ENCODE measurements around the gene KANSL3. TPM values are rescaled to one million over a fixed set of nuclear protein-coding genes. Genes with fewer than 3 reads are reported as not detected.

KANSL3 gene
- total and polyA plus RNA-seq, 2 experiments from 2014 or later = 8.9 to 31.4 TPM

GRCh38 chr2:96631804-96632435 is 6.2 kb downstream of the KANSL3 start (continued):
- no peak for TF ChIP-seq ZNF462 (CRISPR knock-in tag; IDR thresholded peaks at IDR 0.05)
- TF ChIP-seq EZH2phosphoT487 (IDR thresholded peaks at IDR 0.05; ENCODE audit: unreplicated experiment) = no peak
- TF ChIP-seq CREB1 (CRISPR knock-in tag; IDR thresholded peaks at IDR 0.05; ENCODE audit: low read depth) = no peak
- no peak for TF ChIP-seq ZNF331 (CRISPR knock-in tag; IDR thresholded peaks at IDR 0.05; ENCODE audit: low read depth)
- no peak for TF ChIP-seq POLR2AphosphoS5 (IDR thresholded peaks at IDR 0.05; ENCODE audit: low read depth)
- no peak for TF ChIP-seq JUNB (IDR thresholded peaks at IDR 0.05; ENCODE audit: unreplicated experiment)

DNA sequence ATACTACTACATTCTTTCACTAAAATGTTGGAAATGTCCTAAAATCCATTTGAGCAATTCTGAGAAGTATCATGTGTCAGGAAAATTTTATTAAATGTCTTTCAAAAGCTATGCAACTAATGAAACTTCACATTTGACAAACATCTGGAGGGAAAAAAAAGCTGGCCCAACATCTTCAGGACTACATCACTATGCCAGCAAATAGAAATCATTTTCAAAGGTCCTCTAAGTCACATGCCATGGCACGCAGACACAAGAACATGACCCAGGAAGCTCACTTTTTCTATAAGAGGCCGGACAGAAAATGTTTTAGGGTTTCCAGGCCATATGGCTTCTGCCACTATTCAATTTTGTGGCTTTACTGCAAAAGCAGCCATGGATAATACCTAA is 11.6 kb downstream of the KANSL3 start:
- Mint-ChIP-seq H3K27ac (no peak overlapping the region), H3K4me3 (no peak overlapping the region), H3K27me3 (ENCODE audit: insufficient read depth, low read depth, poor library complexity) (peaks cover 1% of the 10 kb centered on the region), H3K4me1 (no peaks in the 10 kb centered on the region), H3K36me3 (ENCODE audit: low read depth) (peaks cover 24% of the 10 kb centered on the region), H3K9me3 (no peaks in the 10 kb centered on the region)
- Histone ChIP-seq H3K79me2 (replicated peaks; ENCODE audit: insufficient read depth) (peaks cover 11% of the 10 kb centered on the region; the same call in 1 of the 2 replicates), H3F3A (replicated peaks; ENCODE audit: low read depth) (no peaks in the 10 kb centered on the region), H3K27me3 (ENCODE audit: insufficient read depth) (no peaks in the 10 kb centered on the region), H3K36me3 (ENCODE audit: insufficient read depth) (peaks cover 14% of the 10 kb centered on the region; the same call in 1 of the 2 replicates), H3K27ac (ENCODE audit: low read depth) (no peak overlapping the region), H3K4me2 (no peak overlapping the region), H3K4me1 (ENCODE audit: insufficient read depth) (no peaks in the 10 kb centered on the region), H2AFZ (no peak overlapping the region), H3K4me3 (no peak overlapping the region), H3K9me2 (ENCODE audit: insufficient read depth) (no peaks in the 10 kb centered on the region), H4K20me1 (replicated peaks; ENCODE audit: insufficient read depth) (peaks cover 19% of the 10 kb centered on the region; the same call in 1 of the 2 replicates)
- ATAC-seq (no peak), DNase-seq (ENCODE audit: low spot score) (no peak)
- TF ChIP-seq STAT1 (IDR thresholded peaks at IDR 0.05; ENCODE audit: unreplicated experiment) = no peak
- no peak for TF ChIP-seq ZNF462 (CRISPR knock-in tag; IDR thresholded peaks at IDR 0.05)
